Mucosa of descending colon (tissue), 3 donors: ENCODE data around the gene TMCO4. TPM values are rescaled to one million over a fixed set of nuclear protein-coding genes. Genes with fewer than 3 reads are reported as not detected.

ENCODE experiments used
- ATAC-seq: fragments of 200-7000 bp; cut with Tn5 transposase; one replicate; pipeline ENCODE4 v1.9.1; 2020; ENCODE audit warnings: mild to moderate bottlenecking, moderate library complexity
- DNase-seq, 3 donors: peaks; one replicate each; pipeline ENCODE4 v3.0.0-alpha.2; 2020
- H3K36me3 ChIP-seq: fragments of 200-600 bp; one replicate; pipeline ENCODE4 v1.8.0; 2021; ENCODE audit warnings: low read depth, mild to moderate bottlenecking
- H3K4me1 ChIP-seq: fragments of 200-600 bp; one replicate; pipeline ENCODE4 v1.8.0; 2021; ENCODE audit warnings: low read depth, mild to moderate bottlenecking
- H3K4me3 ChIP-seq: fragments of 200-600 bp; one replicate; pipeline ENCODE4 v1.8.0; 2021; ENCODE audit warnings: mild to moderate bottlenecking
- H3K9me3 ChIP-seq: fragments of 200-600 bp; one replicate; pipeline ENCODE4 v1.8.0; 2021; ENCODE audit warnings: mild to moderate bottlenecking
- CTCF ChIP-seq: fragments of 200-600 bp; IDR thresholded peaks from one replicate; pipeline ENCODE4 v1.8.0; 2022; ENCODE audit warnings: antibody characterized with exemption, mild to moderate bottlenecking
- intact Hi-C, 2 donors: fragments of 100-400 bp; cut with DNase I in 1 of 2; cut with micrococcal nuclease in 1 of 2; formaldehyde crosslinking; loops; one replicate each; pipeline versions ENCODE4 v1.11.0 to v1.11.1; 2022; cut with DNase I, micrococcal nuclease
- total RNA-seq, 3 donors: library from RNA; stranded (reverse); fragmentation: NEBNext Ultra II Directional in 2 of 3; extraction: Animal tissue kit (Norgen Biotek cat#: 25700) in 2 of 3; gene quantifications; one replicate each; pipeline versions ENCODE4 v1.2.1 to v1.2.4, GENCODE V29; 2021 to 2023
- donor health status: DM: no; HTN: no; CAD: no; lungs with moderate emphysema.
- donor health status: DM: no; HTN: no; CAD: no.
- donor health status: DM: no; HTN: yes; CAD: no.

TMCO4 gene
- total RNA-seq, 3 donors from 2014 or later = 27.9 to 42.8 (median 31.9) TPM

- Histone ChIP-seq H3K9me3 (no peaks in the 10 kb centered on the region), H3K36me3 (no peaks in the 10 kb centered on the region), H3K4me1 (no peaks in the 10 kb centered on the region), H3K4me3 (no peak overlapping the region)
- intact Hi-C loops = no loop called here
- no peak for DNase-seq
- ATAC-seq = peak; percentile 13
- no peak for TF ChIP-seq CTCF
Observed at GRCh38 chr1:19678493-19678892, 121.2 kb downstream of the TMCO4 start.

DNA sequence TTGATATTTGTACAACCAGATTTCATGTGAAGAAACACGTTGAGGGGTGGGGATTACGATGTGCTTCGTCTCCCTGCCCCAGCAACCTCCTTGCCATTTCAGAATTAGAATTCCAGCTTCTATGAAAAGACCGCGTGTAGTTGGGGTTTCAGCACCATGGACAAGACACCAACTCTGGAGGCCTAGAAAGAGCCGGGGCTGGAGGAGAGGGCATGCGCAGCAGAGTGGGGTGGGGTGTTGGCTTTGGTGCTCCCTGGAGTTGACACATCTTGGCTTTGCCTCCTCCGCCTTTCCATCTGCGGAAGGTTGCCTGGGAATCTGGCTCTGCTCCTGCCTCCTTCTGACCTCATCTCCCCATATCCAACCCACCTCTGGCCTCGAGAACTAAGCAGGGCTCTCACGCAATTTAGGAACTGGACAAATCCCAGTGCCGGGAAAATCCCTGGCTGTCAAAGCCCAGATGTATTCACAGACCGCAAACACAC, 123.2 kb downstream of the TMCO4 start:
- no peaks in the 10 kb centered on the region for H3K4me1 ChIP-seq
- no peak overlapping the region for H3K4me3 ChIP-seq
- no peaks in the 10 kb centered on the region for H3K36me3 ChIP-seq
- DNase-seq (peak in 2 of 3 donors; percentile 42 to 64), ATAC-seq (peak; percentile 72)
- intact Hi-C loops = no loop called here
- TF ChIP-seq CTCF = no peak
- H3K9me3 ChIP-seq = no peaks in the 10 kb centered on the region

DNA sequence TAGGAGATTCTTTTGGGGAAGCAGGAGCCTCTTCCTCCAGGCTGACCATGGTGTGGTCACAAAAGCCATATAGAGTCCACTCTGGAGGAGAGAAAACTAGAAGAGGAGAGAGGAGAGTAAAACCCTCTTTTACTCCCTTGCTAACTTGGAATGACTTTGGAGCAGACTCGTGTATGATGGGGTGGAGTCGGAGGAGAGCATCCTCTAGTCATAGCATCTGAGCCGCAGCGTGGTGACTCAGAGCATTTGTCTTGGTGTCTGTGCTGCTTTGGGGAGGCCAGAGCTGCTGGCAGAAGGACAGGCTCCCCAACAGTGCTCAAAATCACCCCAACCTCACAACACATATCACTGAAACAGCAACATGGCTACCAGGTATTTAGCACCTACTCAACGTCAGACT, 123.9 kb downstream of the TMCO4 start:
- TF ChIP-seq CTCF = no peak
- H3K4me1 ChIP-seq = no peaks in the 10 kb centered on the region
- H3K9me3 ChIP-seq = no peaks in the 10 kb centered on the region
- no peaks in the 10 kb centered on the region for H3K36me3 ChIP-seq
- no peak overlapping the region for H3K4me3 ChIP-seq
- intact Hi-C loops = no loop called here
- no peak for ATAC-seq
- no peak for DNase-seq

GRCh38 chr1:19672237-19672636, 127.5 kb downstream of the TMCO4 start:
- no peak for ATAC-seq
- TF ChIP-seq CTCF = no peak

GRCh38 chr1:19670787-19671186, 128.9 kb downstream of the TMCO4 start:
- intact Hi-C loops = no loop called here
- ATAC-seq = no peak

More at GRCh38 chr1:19672237-19672636, 127.5 kb downstream of the TMCO4 start:
- H3K36me3 ChIP-seq = no peaks in the 10 kb centered on the region
- DNase-seq = no peak
- no peak overlapping the region for H3K4me3 ChIP-seq
- intact Hi-C loops = no loop called here
- H3K9me3 ChIP-seq = no peaks in the 10 kb centered on the region
- H3K4me1 ChIP-seq = no peaks in the 10 kb centered on the region

More at GRCh38 chr1:19670787-19671186, 128.9 kb downstream of the TMCO4 start:
- no peak for TF ChIP-seq CTCF
- Histone ChIP-seq H3K36me3 (no peaks in the 10 kb centered on the region), H3K9me3 (no peaks in the 10 kb centered on the region), H3K4me3 (no peak overlapping the region), H3K4me1 (no peaks in the 10 kb centered on the region)
- no peak for DNase-seq
